ENCODE measurements around the gene DISC1. TPM values are rescaled to one million over a fixed set of nuclear protein-coding genes. Genes with fewer than 3 reads are reported as not detected.

Gene DISC1
- total RNA-seq, 4 donors from 2014 or later: 9.6 to 27.9 (median 13.0) TPM

- ATAC-seq (ENCODE audit: low FRiP score) (no peak), DNase-seq (ENCODE audit: low spot score) (no peak)
- TF ChIP-seq CTCF (IDR thresholded peaks at IDR 0.05): no peak
These were observed 256.8 kb downstream of the DISC1 start for GRCh38 chr1:231883382-231883781.

GRCh38 chr1:231885209-231885854, 258.7 kb downstream of the DISC1 start:
- ATAC-seq (ENCODE audit: low FRiP score): peak; percentile 51
- DNase-seq (ENCODE audit: low spot score): no peak
- TF ChIP-seq CTCF (IDR thresholded peaks at IDR 0.05): no peak

- ATAC-seq (ENCODE audit: low FRiP score) (no peak), DNase-seq (ENCODE audit: low spot score) (no peak)
- no peak for TF ChIP-seq CTCF (IDR thresholded peaks at IDR 0.05)
These were observed 260.6 kb downstream of the DISC1 start for GRCh38 chr1:231887166-231887565.

- ATAC-seq (ENCODE audit: low FRiP score): no peak
- no peak for DNase-seq (ENCODE audit: low spot score)
- no peak for TF ChIP-seq CTCF (IDR thresholded peaks at IDR 0.05)
These were observed 261.3 kb downstream of the DISC1 start for GRCh38 chr1:231887866-231888265.

- DNase-seq (ENCODE audit: low spot score) (no peak), ATAC-seq (ENCODE audit: low FRiP score) (no peak)
- TF ChIP-seq CTCF (IDR thresholded peaks at IDR 0.05): no peak
These were observed 264.2 kb downstream of the DISC1 start for GRCh38 chr1:231890791-231891190.

GRCh38 chr1:231893400-231894102, 267.0 kb downstream of the DISC1 start:
- ATAC-seq (ENCODE audit: low FRiP score) (no peak), DNase-seq (ENCODE audit: low spot score) (no peak)
- TF ChIP-seq CTCF (IDR thresholded peaks at IDR 0.05): no peak

- TF ChIP-seq CTCF (IDR thresholded peaks at IDR 0.05): no peak
- ATAC-seq (ENCODE audit: low FRiP score) (no peak), DNase-seq (ENCODE audit: low spot score) (no peak)
These were observed 270.2 kb downstream of the DISC1 start for GRCh38 chr1:231896806-231897205.

Measured in omental fat pad (tissue), 4 donors.